PC-9 (cell line): ENCODE data around the gene SHKBP1. TPM values are rescaled to one million over a fixed set of nuclear protein-coding genes. Genes with fewer than 3 reads are reported as not detected.
A peak's percentile ranks its signal among the peaks of the same experiment; 100 is the strongest.

ENCODE experiments used
- BruUV-seq: library from RNA; stranded (reverse); fragments of 400-500 nt; replicated peaks from 2 replicates; lab custom pipeline; 2021; lab: Mats Ljungman, UMichigan
- CTCF ChIA-PET: fragments of 300-600 bp; sonication (Branson Sonifier 250); formaldehyde crosslinking; loops from one replicate; lab custom pipeline; 2022; ENCODE audit warnings: antibody characterized with exemption; lab: Charles Lee
- POLR2A ChIA-PET: fragments of 300-600 bp; sonication (Branson Sonifier 250); formaldehyde crosslinking; loops from one replicate; lab custom pipeline; 2022; ENCODE audit warnings: antibody characterized with exemption; ENCODE audit not compliant: unreplicated experiment; lab: Charles Lee
- DNase-seq, 2 experiments: peaks; one replicate each; pipeline versions ENCODE4 v3.0.0 to v3.0.0-alpha.2; 2015 to 2022; ENCODE audit warnings: mixed read lengths in 1 of 2
- H2AFZ ChIP-seq: fragments of 200-600 bp; sonication (generic); 2 replicates; pipeline ENCODE4 v1.8.1; 2017; ENCODE audit warnings: antibody characterized with exemption
- H3F3A ChIP-seq: fragments of 200-600 bp; sonication (generic); 2 replicates; pipeline ENCODE4 v1.8.1; 2017; ENCODE audit warnings: antibody characterized with exemption, mild to moderate bottlenecking, low read depth; ENCODE audit not compliant: insufficient read depth
- H3K27ac ChIP-seq: fragments of 200-600 bp; sonication (generic); 2 replicates; pipeline ENCODE4 v1.6.1; 2016; ENCODE audit warnings: mixed run types
- H3K27me3 ChIP-seq: fragments of 200-600 bp; sonication (generic); 2 replicates; pipeline ENCODE4 v1.6.1; 2016; ENCODE audit warnings: low read depth, mixed run types; ENCODE audit not compliant: insufficient read depth
- H3K36me3 ChIP-seq: fragments of 200-600 bp; sonication (generic); 2 replicates; pipeline ENCODE4 v1.6.1; 2016; ENCODE audit warnings: low read depth, mixed run types
- H3K4me1 ChIP-seq: fragments of 200-600 bp; sonication (generic); replicated peaks from 2 replicates; pipeline ENCODE4 v1.6.1; 2016; ENCODE audit warnings: mixed run types; ENCODE audit not compliant: insufficient read depth
- H3K4me2 ChIP-seq: fragments of 200-600 bp; sonication (generic); 2 replicates; pipeline ENCODE4 v1.6.1; 2017; ENCODE audit warnings: mixed run types
- H3K4me3 ChIP-seq: fragments of 200-600 bp; sonication (generic); 2 replicates; pipeline ENCODE4 v1.6.1; 2016; ENCODE audit warnings: mixed run types
- H3K79me2 ChIP-seq: fragments of 200-600 bp; sonication (generic); 2 replicates; pipeline ENCODE4 v1.6.1; 2017; ENCODE audit warnings: low read depth, mixed run types
- H3K9me2 ChIP-seq: fragments of 200-600 bp; sonication (generic); 2 replicates; pipeline ENCODE4 v1.8.1; 2017; ENCODE audit warnings: mild to moderate bottlenecking; ENCODE audit not compliant: insufficient read depth
- H3K9me3 ChIP-seq: fragments of 200-600 bp; sonication (generic); 2 replicates; pipeline ENCODE4 v1.8.1; 2016; ENCODE audit warnings: low read depth; ENCODE audit not compliant: insufficient read depth
- H4K20me1 ChIP-seq: fragments of 200-600 bp; sonication (generic); 2 replicates; pipeline ENCODE4 v1.8.1; 2017; ENCODE audit not compliant: insufficient read depth
- CTCF ChIP-seq: fragments of 200-600 bp; sonication (generic); conservative IDR thresholded peaks from 2 replicates; pipeline ENCODE4 v1.6.1; 2017; ENCODE audit warnings: mixed run types, antibody characterized with exemption, mild to moderate bottlenecking, moderate library complexity
- EZH2 ChIP-seq: fragments of 200-600 bp; sonication (generic); IDR thresholded peaks from 2 replicates; pipeline ENCODE4 v1.8.0; 2017; ENCODE audit warnings: antibody characterized with exemption, low read depth
- intact Hi-C: fragments of 100-400 bp; cut with micrococcal nuclease; formaldehyde crosslinking; loops from one replicate; pipeline ENCODE4 v1.10.0; 2022; ENCODE audit not compliant: unreplicated experiment
- total RNA-seq: library from RNA; stranded (reverse); gene quantifications from 2 replicates; pipeline ENCODE4 v1.2.3, GENCODE V29; 2021

The SHKBP1 gene
- total RNA-seq, 1 experiment from 2014 or later, result 90.1 TPM

- no TSS peak for BruUV-seq
- Histone ChIP-seq H3K27me3 (no peaks in the 10 kb centered on the region), H3K9me3 (no peaks in the 10 kb centered on the region), H3K4me1 (peaks cover 15% of the 10 kb centered on the region; the same call in 1 of the 2 replicates), H3F3A (peaks cover 18% of the 10 kb centered on the region), H3K9me2 (no peaks in the 10 kb centered on the region), H3K27ac (no peak overlapping the region), H4K20me1 (no peaks in the 10 kb centered on the region), H3K79me2 (no peaks in the 10 kb centered on the region), H3K4me2 (no peak overlapping the region), H2AFZ (no peak overlapping the region), H3K4me3 (no peak overlapping the region), H3K36me3 (no peaks in the 10 kb centered on the region)
- POLR2A ChIA-PET, result no interaction called here
- CTCF ChIA-PET, result no interaction called here
- no peak for DNase-seq
- intact Hi-C loops, result no loop called here
- 0 out of 2 replicates have a peak, but pooled peaks have one; percentile 24 for TF ChIP-seq CTCF
- TF ChIP-seq EZH2, result no peak
These were observed 7.3 kb downstream of the SHKBP1 start for GRCh38 chr19:40584007-40584406.

GRCh38 chr19:40585241-40585981 is 8.7 kb downstream of the SHKBP1 start:
- Histone ChIP-seq H3K9me3 (no peaks in the 10 kb centered on the region), H3K4me3 (no peak overlapping the region), H3K27me3 (no peaks in the 10 kb centered on the region), H3K9me2 (no peaks in the 10 kb centered on the region), H3K79me2 (no peaks in the 10 kb centered on the region), H3F3A (peaks cover 18% of the 10 kb centered on the region), H2AFZ (no peak overlapping the region), H3K27ac (peak overlapping the region; percentile 75), H3K4me1 (peaks cover 15% of the 10 kb centered on the region; the same call in 1 of the 2 replicates), H4K20me1 (no peaks in the 10 kb centered on the region), H3K4me2 (peak overlapping the region; percentile 48), H3K36me3 (no peaks in the 10 kb centered on the region)
- CTCF ChIA-PET, result interaction anchor here (0.7 kb wide), 1 partner anchor 51 kb away, joined by 6 read pairs; no protein-coding TSS in a partner anchor
- POLR2A ChIA-PET, result interaction anchor here (0.6 to 0.7 kb wide), 3 partner anchors 61 to 543 kb away, joined by 3 to 7 read pairs (median 6); no protein-coding TSS in a partner anchor
- peak in 1 of 2 experiments; percentile 64 for DNase-seq
- intact Hi-C loops, result no loop called here
- TF ChIP-seq CTCF (no peak), EZH2 (no peak)
- no TSS peak for BruUV-seq

- Histone ChIP-seq H3K4me1 (peaks cover 15% of the 10 kb centered on the region; the same call in 1 of the 2 replicates), H3K79me2 (no peaks in the 10 kb centered on the region), H4K20me1 (no peaks in the 10 kb centered on the region), H3K27me3 (no peaks in the 10 kb centered on the region), H3K27ac (peak overlapping the region; percentile 75; the same call in 1 of the 2 replicates), H2AFZ (no peak overlapping the region), H3K4me2 (no peak overlapping the region), H3K36me3 (no peaks in the 10 kb centered on the region), H3K9me3 (no peaks in the 10 kb centered on the region), H3K9me2 (no peaks in the 10 kb centered on the region), H3K4me3 (no peak overlapping the region), H3F3A (peaks cover 18% of the 10 kb centered on the region)
- intact Hi-C loops, result no loop called here
- no peak for TF ChIP-seq EZH2
- TF ChIP-seq CTCF, result no peak
- no TSS peak for BruUV-seq
- CTCF ChIA-PET, result interaction anchor here (0.7 kb wide), 1 partner anchor 52 kb away, joined by 6 read pairs; no protein-coding TSS in a partner anchor
- POLR2A ChIA-PET, result interaction anchor here (0.6 kb wide), 1 partner anchor 197 kb away, joined by 7 read pairs; no protein-coding TSS in a partner anchor
- DNase-seq, result no peak
These were observed 9.3 kb downstream of the SHKBP1 start for GRCh38 chr19:40585982-40586422.
